HepG2 (cell line): ENCODE data around the gene INO80. TPM values are rescaled to one million over a fixed set of nuclear protein-coding genes. Genes with fewer than 3 reads are reported as not detected.

ENCODE experiments used
- ATAC-seq: fragments of 200-7000 bp; cut with Tn5 transposase; 3 replicates; pipeline ENCODE4 v1.9.1; 2020; ENCODE audit warnings: mild to moderate bottlenecking, moderate library complexity
- BruUV-seq: library from RNA; stranded (reverse); fragments of 400-500 nt; replicated peaks from 2 replicates; lab custom pipeline; 2021; lab: Mats Ljungman, UMichigan
- CTCF ChIA-PET: fragments of 300-600 bp; formaldehyde crosslinking; extraction: SDS; loops from one replicate; lab custom pipeline; 2021; ENCODE audit warnings: low total read pairs, inconsistent platforms, low intra/inter-chr PET ratio; lab: Yijun Ruan, JAX
- POLR2A ChIA-PET: fragments of 350-600 bp; sonication (Branson Sonifier 250); formaldehyde crosslinking; loops from one replicate; lab custom pipeline; 2020; ENCODE audit warnings: antibody characterized with exemption, inconsistent platforms; lab: Yijun Ruan, JAX
- DNase-seq: peaks from one replicate; pipeline ENCODE4 v3.0.0-alpha.2; 2015; ENCODE audit warnings: low spot score
- FAIRE-seq: peaks from 3 replicates; lab custom pipeline; 2011; peaks lifted over from hg19 to GRCh38; lab: Jason Lieb, UNC
- H2AFZ ChIP-seq: one replicate; pipeline ENCODE4 v1.6.1; 2011; ENCODE audit warnings: low read length, inconsistent platforms
- H3K27ac ChIP-seq: fragments of 300-600 bp; 3 replicates; pipeline ENCODE4 v1.8.0; 2011; ENCODE audit warnings: mixed run types, mild to moderate bottlenecking, mixed read lengths, low read length, inconsistent platforms; ENCODE audit not compliant: insufficient read depth; ENCODE audit errors: extremely low read length
- H3K27me3 ChIP-seq, 2 experiments: fragments of 200-600 bp in 1 of 2; 2 replicates in 1 of 2; 3 replicates in 1 of 2; pipeline versions ENCODE4 v1.6.0 to v1.8.0; 2011; ENCODE audit warnings: low read length in 2 of 2, mild to moderate bottlenecking in 2 of 2, moderate library complexity in 2 of 2, inconsistent platforms in 1 of 2; ENCODE audit not compliant: insufficient read depth in 2 of 2, control insufficient read depth in 1 of 2
- H3K36me3 ChIP-seq, 2 experiments: fragments of 200-600 bp in 1 of 2; replicated peaks in 1 of 2; 2 replicates in 1 of 2; 3 replicates in 1 of 2; pipeline versions ENCODE4 v1.5.1 to v1.8.0; 2011; ENCODE audit warnings: low read length in 2 of 2, inconsistent platforms in 1 of 2; ENCODE audit not compliant: insufficient read depth in 2 of 2, control insufficient read depth in 1 of 2
- H3K4me1 ChIP-seq: 2 replicates; pipeline ENCODE4 v1.5.1; 2012; ENCODE audit warnings: low read length, inconsistent platforms; ENCODE audit not compliant: insufficient read depth
- H3K4me2 ChIP-seq: 2 replicates; pipeline ENCODE4 v1.6.0; 2011; ENCODE audit warnings: low read depth, low read length, inconsistent platforms
- H3K4me3 ChIP-seq, 3 experiments: fragments of 200-600 bp in 1 of 3; sonication (generic), shearing (Covaris generic) in 1 of 3; replicated peaks in 1 of 3; 2 replicates each; pipeline ENCODE4 v1.5.1; 2011 to 2016; ENCODE audit warnings: low read length in 3 of 3, inconsistent platforms in 2 of 3, low read depth in 2 of 3, mild to moderate bottlenecking in 2 of 3, control low read depth in 1 of 3, mixed read lengths in 1 of 3; ENCODE audit not compliant: insufficient read depth in 1 of 3
- H3K79me2 ChIP-seq: one replicate; pipeline ENCODE4 v1.6.1; 2011; ENCODE audit warnings: low read length, inconsistent platforms; ENCODE audit not compliant: insufficient read depth
- H3K9ac ChIP-seq: 2 replicates; pipeline ENCODE4 v1.6.0; 2011; ENCODE audit warnings: mild to moderate bottlenecking, low read depth, low read length, inconsistent platforms; ENCODE audit not compliant: insufficient read depth
- H3K9me3 ChIP-seq: 2 replicates; pipeline ENCODE4 v1.5.1; 2012; ENCODE audit warnings: mild to moderate bottlenecking, low read length
- H4K20me1 ChIP-seq: 2 replicates; pipeline ENCODE4 v1.6.0; 2011; ENCODE audit warnings: inconsistent platforms, mild to moderate bottlenecking, low read length, moderate library complexity; ENCODE audit not compliant: insufficient read depth
- CBX1 ChIP-seq: IDR thresholded peaks from one replicate; pipeline ENCODE4 v1.6.1; 2016; ENCODE audit warnings: antibody characterized with exemption, low read depth
- CEBPG ChIP-seq: IDR thresholded peaks from 2 replicates; pipeline ENCODE4 v1.6.1; 2016
- FOXJ3 ChIP-seq: sonication (generic); formaldehyde crosslinking; IDR thresholded peaks from 2 replicates; pipeline ENCODE4 v1.4.0; 2020; ENCODE audit warnings: missing genetic modification reagents, mild to moderate bottlenecking, borderline replicate concordance
- GATAD2A ChIP-seq: IDR thresholded peaks from 2 replicates; pipeline ENCODE4 v1.6.1; 2016
- HDAC2 ChIP-seq: sonication (generic); formaldehyde crosslinking; IDR thresholded peaks from 2 replicates; pipeline ENCODE4 v1.4.0; 2020; ENCODE audit warnings: missing genetic modification reagents
- HNF4A ChIP-seq: sonication (generic); formaldehyde crosslinking; IDR thresholded peaks from 2 replicates; pipeline ENCODE4 v1.4.0; 2020; ENCODE audit warnings: missing genetic modification reagents
- HNF4G ChIP-seq, 2 experiments: sonication (generic) in 1 of 2; formaldehyde crosslinking in 1 of 2; IDR thresholded peaks; 2 replicates each; pipeline versions ENCODE4 v1.4.0 to v1.6.1; 2011 to 2020; ENCODE audit warnings: borderline replicate concordance in 2 of 2, low read depth in 2 of 2, mild to moderate bottlenecking in 2 of 2, low read length in 1 of 2, missing genetic modification reagents in 1 of 2, moderate library complexity in 1 of 2
- HNRNPH1 ChIP-seq: fragments of 200-400 bp; formaldehyde crosslinking; optimal IDR thresholded peaks from 2 replicates; pipeline ENCODE3; 2017; ENCODE audit warnings: mild to moderate bottlenecking, low read depth, low read length
- IRX3 ChIP-seq: sonication (generic); formaldehyde crosslinking; IDR thresholded peaks from 2 replicates; pipeline ENCODE4 v1.8.1; 2023; ENCODE audit warnings: mild to moderate bottlenecking, low read depth, missing genetic modification reagents, borderline replicate concordance
- ISL2 ChIP-seq: sonication (generic); formaldehyde crosslinking; IDR thresholded peaks from 2 replicates; pipeline ENCODE4 v1.5.0; 2020; ENCODE audit warnings: missing genetic modification reagents
- MAX ChIP-seq: IDR thresholded peaks from 2 replicates; pipeline ENCODE4 v1.6.1; 2012; ENCODE audit warnings: inconsistent platforms
- NFIC ChIP-seq: IDR thresholded peaks from 2 replicates; pipeline ENCODE4 v1.6.1; 2012; ENCODE audit warnings: mild to moderate bottlenecking, low read length, inconsistent platforms
- PAXIP1 ChIP-seq: sonication (generic); formaldehyde crosslinking; conservative IDR thresholded peaks from 2 replicates; pipeline ENCODE4 v1.4.0; 2020; ENCODE audit warnings: mild to moderate bottlenecking, missing genetic modification reagents, moderate library complexity
- REPIN1 ChIP-seq: sonication (generic); formaldehyde crosslinking; IDR thresholded peaks from 2 replicates; pipeline ENCODE4 v1.8.0; 2022; ENCODE audit warnings: missing genetic modification reagents, low read depth, mild to moderate bottlenecking, borderline replicate concordance
- SALL1 ChIP-seq: sonication (generic); formaldehyde crosslinking; IDR thresholded peaks from 2 replicates; pipeline ENCODE4 v1.8.0; 2022; ENCODE audit warnings: mild to moderate bottlenecking, missing genetic modification reagents
- SAP130 ChIP-seq: IDR thresholded peaks from 2 replicates; pipeline ENCODE4 v1.6.1; 2016; ENCODE audit warnings: low read depth
- ZNF124 ChIP-seq: sonication (generic); formaldehyde crosslinking; IDR thresholded peaks from 2 replicates; pipeline ENCODE4 v1.4.0; 2020; ENCODE audit warnings: missing genetic modification reagents
- WGBS: methylation state at CpG from one replicate; pipeline ENCODE4 v1.1.6; 2017; ENCODE audit warnings: low lambda C conversion rate; 5-methylcytosine and 5-hydroxymethylcytosine counted together
- in situ Hi-C: cut with HindIII; loops from 2 replicates; pipeline ENCODE4 v1.10.0; 2017; ENCODE audit warnings: low pct_unique_long_range_greater_than_20kb; ENCODE audit not compliant: extremely low pct_ligation_motif_present
- intact Hi-C: fragments of 100-400 bp; cut with micrococcal nuclease; formaldehyde crosslinking; loops from one replicate; pipeline ENCODE4 v1.10.0; 2022; ENCODE audit not compliant: unreplicated experiment
- polyA plus RNA-seq, 8 experiments: library from polyadenylated mRNA; depleted of rRNA in 3 of 8; stranded (reverse) in 7 of 8; unstranded in 1 of 8; fragments of >200 nt; fragmentation: Illumina TruSeq in 4 of 8; extraction: Trizol in 4 of 8; gene quantifications; 2 replicates each; pipeline versions ENCODE4 v1.2.1 to v1.2.3, GENCODE V29; 2011 to 2016; ENCODE audit warnings: low read depth in 4 of 8, missing spikeins in 1 of 8, mixed read lengths in 1 of 8; ENCODE audit not compliant: insufficient read depth in 1 of 8
- total RNA-seq, 5 experiments: library from RNA; depleted of rRNA; stranded (reverse); fragments of >200 nt; fragmentation: Illumina TruSeq; extraction: Trizol; gene quantifications; 2 replicates each; pipeline ENCODE4 v1.2.3, GENCODE V29; 2016; ENCODE audit warnings: low read depth in 1 of 5
- TF ChIP-seq, protein P1 (sequence below): IDR thresholded peaks from 2 replicates; pipeline ENCODE4 v1.6.1; 2016
- TF ChIP-seq, protein P2 (sequence below): sonication (generic); formaldehyde crosslinking; IDR thresholded peaks from 2 replicates; pipeline ENCODE4 v1.8.1; 2023; ENCODE audit warnings: missing genetic modification reagents, inconsistent platforms, borderline replicate concordance

INO80 gene
- total and polyA plus RNA-seq, 2 of the 13 experiments (the other 11 are each of a cell fraction or from before 2014, with no cell fraction given), result 3.6 to 14.8 TPM

DNA sequence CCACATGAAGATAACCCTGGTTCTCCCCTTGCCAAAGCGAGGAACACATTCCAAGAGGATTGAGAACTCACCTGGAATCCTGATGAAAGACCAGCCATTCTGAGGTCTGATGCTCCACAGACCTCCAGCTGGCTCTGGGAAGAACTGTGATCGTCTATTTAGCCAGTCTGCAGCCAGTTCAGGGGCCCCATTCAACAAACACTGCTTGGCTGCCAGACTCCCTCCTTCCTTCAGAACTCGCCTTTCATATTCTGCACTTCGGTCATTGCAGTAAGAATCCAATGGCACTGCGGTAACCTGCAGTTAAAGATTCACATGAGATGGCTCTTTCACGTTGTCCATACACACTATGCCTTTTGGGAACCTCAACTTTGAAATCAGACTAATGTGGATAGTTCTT lies 95.3 kb downstream of the INO80 start:
- intact Hi-C loops (loop anchor here (1.0 to 10.0 kb wide), 2 partner anchors 115 to 164 kb away; no protein-coding TSS in a partner anchor), in situ Hi-C loops (loop anchor here (5.0 kb wide), 1 partner anchor 114 kb away; no protein-coding TSS in a partner anchor)
- Histone ChIP-seq H3K9me3 (no peaks in the 10 kb centered on the region), H3K4me2 (peak overlapping the region; percentile 23; the same call in 1 of the 2 replicates), H3K4me3 (no peak overlapping the region; a peak in 1 of 6 replicates), H3K4me1 (peaks cover 34% of the 10 kb centered on the region), H2AFZ (no peak overlapping the region), H3K27ac (peak overlapping the region; percentile 49), H4K20me1 (no peaks in the 10 kb centered on the region), H3K36me3 (peaks cover 16 to 48% of the 10 kb centered on the region in 2 experiments), H3K27me3 (no peaks in the 10 kb centered on the region), H3K79me2 (no peaks in the 10 kb centered on the region), H3K9ac (no peak overlapping the region; the same call in 1 of the 2 replicates)
- peak; percentile 95 for FAIRE-seq
- ChIA-PET POLR2A (interaction anchor here (0.5 kb wide), 1 partner anchor 159 kb away, joined by 4 read pairs; no protein-coding TSS in a partner anchor), CTCF (interaction anchor here (1.0 to 3.7 kb wide), 2 partner anchors 79 to 116 kb away, joined by 3 to 44 read pairs; no protein-coding TSS in a partner anchor)
- peak; percentile 96 for ATAC-seq
- no TSS peak for BruUV-seq
- 14% methylated on average over 6 of the region's 6 CpGs for WGBS
- DNase-seq, result peak; percentile 72
- TF ChIP-seq, protein P1, sequence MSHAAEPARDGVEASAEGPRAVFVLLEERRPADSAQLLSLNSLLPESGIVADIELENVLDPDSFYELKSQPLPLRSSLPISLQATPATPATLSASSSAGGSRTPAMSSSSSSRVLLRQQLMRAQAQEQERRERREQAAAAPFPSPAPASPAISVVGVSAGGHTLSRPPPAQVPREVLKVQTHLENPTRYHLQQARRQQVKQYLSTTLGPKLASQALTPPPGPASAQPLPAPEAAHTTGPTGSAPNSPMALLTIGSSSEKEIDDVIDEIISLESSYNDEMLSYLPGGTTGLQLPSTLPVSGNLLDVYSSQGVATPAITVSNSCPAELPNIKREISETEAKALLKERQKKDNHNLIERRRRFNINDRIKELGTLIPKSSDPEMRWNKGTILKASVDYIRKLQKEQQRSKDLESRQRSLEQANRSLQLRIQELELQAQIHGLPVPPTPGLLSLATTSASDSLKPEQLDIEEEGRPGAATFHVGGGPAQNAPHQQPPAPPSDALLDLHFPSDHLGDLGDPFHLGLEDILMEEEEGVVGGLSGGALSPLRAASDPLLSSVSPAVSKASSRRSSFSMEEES (CRISPR knock-in tag), result 0 out of 2 replicates have a peak, but pooled peaks have one; percentile 16
- TF ChIP-seq GATAD2A (CRISPR knock-in tag) (peak; percentile 34), CBX1 (no peak), ISL2 (CRISPR knock-in tag) (0 out of 2 replicates have a peak, but pooled peaks have one; percentile 23), PAXIP1 (CRISPR knock-in tag) (peak; percentile 82), HNRNPH1 (no peak), FOXJ3 (CRISPR knock-in tag) (peak; percentile 16; the same call in 1 of the 2 replicates), HDAC2 (peak; percentile 61; the same call in 1 of the 2 replicates), SALL1 (CRISPR knock-in tag) (peak; percentile 67), MAX (0 out of 2 replicates have a peak, but pooled peaks have one; percentile 22), HNF4A (CRISPR knock-in tag) (peak; percentile 79), HNF4G (IDR thresholded peaks at IDR 0.05; ENCODE audit: borderline replicate concordance, low read depth, low read length) (peak; percentile 69), HNF4G (CRISPR knock-in tag; IDR thresholded peaks at IDR 0.05; ENCODE audit: borderline replicate concordance, low read depth) (no peak), REPIN1 (peak; percentile 52; the same call in 1 of the 2 replicates), CEBPG (CRISPR knock-in tag) (peak; percentile 34; the same call in 1 of the 2 replicates), IRX3 (no peak), SAP130 (peak; percentile 27; the same call in 1 of the 2 replicates), NFIC (0 out of 2 replicates have a peak, but pooled peaks have one; percentile 21), ZNF124 (CRISPR knock-in tag) (0 out of 2 replicates have a peak, but pooled peaks have one; percentile 56)
- TF ChIP-seq, protein P2, sequence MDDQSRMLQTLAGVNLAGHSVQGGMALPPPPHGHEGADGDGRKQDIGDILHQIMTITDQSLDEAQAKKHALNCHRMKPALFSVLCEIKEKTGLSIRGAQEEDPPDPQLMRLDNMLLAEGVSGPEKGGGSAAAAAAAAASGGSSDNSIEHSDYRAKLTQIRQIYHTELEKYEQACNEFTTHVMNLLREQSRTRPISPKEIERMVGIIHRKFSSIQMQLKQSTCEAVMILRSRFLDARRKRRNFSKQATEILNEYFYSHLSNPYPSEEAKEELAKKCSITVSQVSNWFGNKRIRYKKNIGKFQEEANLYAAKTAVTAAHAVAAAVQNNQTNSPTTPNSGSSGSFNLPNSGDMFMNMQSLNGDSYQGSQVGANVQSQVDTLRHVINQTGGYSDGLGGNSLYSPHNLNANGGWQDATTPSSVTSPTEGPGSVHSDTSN (CRISPR knock-in tag), result no peak
